HCT116 (cell line): Measurements from ENCODE around the gene PXMP2. TPM values are rescaled to one million over a fixed set of nuclear protein-coding genes. Genes with fewer than 3 reads are reported as not detected.

ENCODE experiments used
- ATAC-seq: fragments of 200-7000 bp; cut with Tn5 transposase; 2 replicates; pipeline ENCODE4 v1.9.1; 2020; ENCODE audit warnings: mild to moderate bottlenecking, moderate library complexity
- BruUV-seq: library from RNA; stranded (reverse); fragments of 400-500 nt; replicated peaks from 2 replicates; lab custom pipeline; 2021; lab: Mats Ljungman, UMichigan
- CTCF ChIA-PET: fragments of 300-600 bp; sonication (Branson Sonifier 250); formaldehyde crosslinking; loops from one replicate; lab custom pipeline; 2021; ENCODE audit warnings: antibody characterized with exemption; lab: Charles Lee
- POLR2A ChIA-PET: fragments of 300-600, 350-600 bp; sonication (Branson Sonifier 250); formaldehyde crosslinking; loops from one replicate; lab custom pipeline; 2021; ENCODE audit warnings: antibody characterized with exemption; lab: Charles Lee
- RAD21 ChIA-PET, 2 experiments: fragments of 300-600 bp; sonication (Branson Sonifier 250); formaldehyde crosslinking; loops; one replicate each; lab custom pipeline; 2023; ENCODE audit warnings: low total read pairs in 2 of 2; ENCODE audit not compliant: uncharacterized antibody in 2 of 2, unreplicated experiment in 2 of 2, low non-redundant PET in 1 of 2; lab: Charles Lee
- DNase-seq: peaks from one replicate; pipeline ENCODE4 v3.0.0-alpha.2; 2010; ENCODE audit warnings: low read depth, low spot score
- H2AFZ ChIP-seq: fragments of 200-600 bp; shearing (Covaris generic), sonication (generic); 2 replicates; pipeline ENCODE4 v1.6.1; 2017; ENCODE audit warnings: low read depth, mixed run types, mixed read lengths, antibody characterized with exemption, low read length; ENCODE audit not compliant: poor library complexity, severe bottlenecking
- H3K27ac ChIP-seq: 2 replicates; pipeline ENCODE4 v1.5.1; 2012; ENCODE audit warnings: low read depth, low read length
- H3K27me3 ChIP-seq: fragments of 200-600 bp; sonication (generic); 2 replicates; pipeline ENCODE4 v1.6.1; 2016; ENCODE audit warnings: mixed run types, low read length, mixed read lengths; ENCODE audit not compliant: insufficient read depth
- H3K36me3 ChIP-seq, 2 experiments: fragments of 200-500 bp in 1 of 2; fragments of 200-600 bp in 1 of 2; sonication (Bioruptor generic) in 1 of 2; sonication (generic) in 1 of 2; 2 replicates each; pipeline versions ENCODE4 v1.5.1 to v1.6.1; 2014 to 2016; ENCODE audit warnings: low read length in 2 of 2, inconsistent platforms in 1 of 2, mixed read lengths in 1 of 2, mixed run types in 1 of 2; ENCODE audit not compliant: insufficient read depth in 2 of 2, control insufficient read depth in 1 of 2
- H3K4me1 ChIP-seq, 2 experiments: fragments of 200-600 bp in 1 of 2; sonication (generic) in 1 of 2; 2 replicates each; pipeline versions ENCODE4 v1.5.1 to v1.6.1; 2012 to 2017; ENCODE audit warnings: low read length in 2 of 2, inconsistent platforms in 1 of 2, mild to moderate bottlenecking in 1 of 2, mixed read lengths in 1 of 2, mixed run types in 1 of 2, moderate library complexity in 1 of 2; ENCODE audit not compliant: insufficient read depth in 2 of 2, control insufficient read depth in 1 of 2
- H3K4me2 ChIP-seq: fragments of 200-600 bp; sonication (generic); 2 replicates; pipeline ENCODE4 v1.6.1; 2017; ENCODE audit warnings: mixed run types, low read length, mixed read lengths
- H3K4me3 ChIP-seq, 2 experiments: fragments of 200-600 bp in 1 of 2; sonication (generic) in 1 of 2; replicated peaks in 1 of 2; 2 replicates each; pipeline ENCODE4 v1.5.1; 2011 to 2016; ENCODE audit warnings: low read length in 2 of 2, control low read depth in 1 of 2, low read depth in 1 of 2, mild to moderate bottlenecking in 1 of 2, mixed read lengths in 1 of 2, mixed run types in 1 of 2
- H3K79me2 ChIP-seq: fragments of 200-600 bp; sonication (generic); 2 replicates; pipeline ENCODE4 v1.6.1; 2017; ENCODE audit warnings: mild to moderate bottlenecking, mixed run types, low read length, moderate library complexity, mixed read lengths; ENCODE audit not compliant: insufficient read depth
- H3K9ac ChIP-seq: fragments of 200-600 bp; sonication (generic); 2 replicates; pipeline ENCODE4 v1.6.1; 2016; ENCODE audit warnings: low read length, mixed read lengths
- H3K9me2 ChIP-seq: fragments of 200-600 bp; sonication (generic), shearing (Covaris generic); 2 replicates; pipeline ENCODE4 v1.6.1; 2017; ENCODE audit warnings: mixed run types, mild to moderate bottlenecking, moderate library complexity; ENCODE audit not compliant: insufficient read depth
- H3K9me3 ChIP-seq, 2 experiments: fragments of 200-500 bp in 1 of 2; fragments of 200-600 bp in 1 of 2; sonication (Bioruptor generic) in 1 of 2; sonication (generic) in 1 of 2; 2 replicates each; pipeline ENCODE4 v1.6.1; 2014 to 2017; ENCODE audit warnings: low read length in 2 of 2, mixed read lengths in 2 of 2, inconsistent platforms in 1 of 2, low read depth in 1 of 2, mild to moderate bottlenecking in 1 of 2, mixed run types in 1 of 2, moderate library complexity in 1 of 2; ENCODE audit not compliant: control insufficient read depth in 1 of 2, insufficient read depth in 1 of 2
- H4K20me1 ChIP-seq: fragments of 200-600 bp; sonication (generic), shearing (Covaris generic); 2 replicates; pipeline ENCODE4 v1.6.1; 2017; ENCODE audit warnings: mixed run types, mild to moderate bottlenecking, moderate library complexity; ENCODE audit not compliant: insufficient read depth
- CEBPB ChIP-seq: IDR thresholded peaks from 2 replicates; pipeline ENCODE4 v1.6.1; 2012; ENCODE audit warnings: low read depth
- CTCF ChIP-seq, 3 experiments: fragments of 200-600 bp in 1 of 3; sonication (generic) in 1 of 3; IDR thresholded peaks in 2 of 3; conservative IDR thresholded peaks in 1 of 3; 2 replicates each; pipeline ENCODE4 v1.5.1; 2012 to 2017; ENCODE audit warnings: low read depth in 2 of 3, low read length in 2 of 3, antibody characterized with exemption in 1 of 3, borderline replicate concordance in 1 of 3, control low read depth in 1 of 3, mild to moderate bottlenecking in 1 of 3, mixed read lengths in 1 of 3, mixed run types in 1 of 3, moderate library complexity in 1 of 3; ENCODE audit not compliant: insufficient read depth in 1 of 3
- ELF1 ChIP-seq: IDR thresholded peaks from 2 replicates; pipeline ENCODE4 v1.6.1; 2012; ENCODE audit warnings: low read depth, borderline replicate concordance
- EZH2 ChIP-seq: fragments of 200-600 bp; sonication (generic); IDR thresholded peaks from 2 replicates; pipeline ENCODE4 v1.6.1; 2017; ENCODE audit warnings: antibody characterized with exemption, mixed run types
- EZH2phosphoT487 ChIP-seq: fragments of 200-600 bp; IDR thresholded peaks from 2 replicates; pipeline ENCODE4 v1.6.1; 2018; ENCODE audit warnings: antibody characterized with exemption, borderline replicate concordance
- POLR2A ChIP-seq: IDR thresholded peaks from 2 replicates; pipeline ENCODE4 v1.7.0; 2011; ENCODE audit warnings: borderline replicate concordance; ENCODE audit not compliant: insufficient read depth, insufficient read length; ENCODE audit errors: extremely low read depth
- POLR2AphosphoS5 ChIP-seq: IDR thresholded peaks from 2 replicates; pipeline ENCODE4 v1.6.1; 2011; ENCODE audit warnings: mild to moderate bottlenecking, low read depth, low read length, moderate library complexity
- RAD21 ChIP-seq: IDR thresholded peaks from 2 replicates; pipeline ENCODE4 v1.6.1; 2012; ENCODE audit warnings: low read depth, mild to moderate bottlenecking
- ZNF274 ChIP-seq: fragments of 200-500 bp; sonication (Bioruptor generic); IDR thresholded peaks from 2 replicates; pipeline ENCODE4 v1.6.1; 2014; ENCODE audit warnings: mild to moderate bottlenecking, low read depth, low read length, inconsistent platforms
- intact Hi-C: fragments of 100-400 bp; cut with micrococcal nuclease; formaldehyde crosslinking; loops from 2 replicates; pipeline ENCODE4 v1.10.0; 2022
- total RNA-seq: library from RNA; stranded (reverse); gene quantifications from one replicate; pipeline ENCODE4 v1.2.1, GENCODE V29; 2021; ENCODE audit not compliant: unreplicated experiment
- TF ChIP-seq, protein P1 (sequence below): IDR thresholded peaks from 2 replicates; pipeline ENCODE4 v1.6.1; 2012

Gene PXMP2
- total RNA-seq, 1 experiment from 2014 or later, result 30.9 TPM

DNA sequence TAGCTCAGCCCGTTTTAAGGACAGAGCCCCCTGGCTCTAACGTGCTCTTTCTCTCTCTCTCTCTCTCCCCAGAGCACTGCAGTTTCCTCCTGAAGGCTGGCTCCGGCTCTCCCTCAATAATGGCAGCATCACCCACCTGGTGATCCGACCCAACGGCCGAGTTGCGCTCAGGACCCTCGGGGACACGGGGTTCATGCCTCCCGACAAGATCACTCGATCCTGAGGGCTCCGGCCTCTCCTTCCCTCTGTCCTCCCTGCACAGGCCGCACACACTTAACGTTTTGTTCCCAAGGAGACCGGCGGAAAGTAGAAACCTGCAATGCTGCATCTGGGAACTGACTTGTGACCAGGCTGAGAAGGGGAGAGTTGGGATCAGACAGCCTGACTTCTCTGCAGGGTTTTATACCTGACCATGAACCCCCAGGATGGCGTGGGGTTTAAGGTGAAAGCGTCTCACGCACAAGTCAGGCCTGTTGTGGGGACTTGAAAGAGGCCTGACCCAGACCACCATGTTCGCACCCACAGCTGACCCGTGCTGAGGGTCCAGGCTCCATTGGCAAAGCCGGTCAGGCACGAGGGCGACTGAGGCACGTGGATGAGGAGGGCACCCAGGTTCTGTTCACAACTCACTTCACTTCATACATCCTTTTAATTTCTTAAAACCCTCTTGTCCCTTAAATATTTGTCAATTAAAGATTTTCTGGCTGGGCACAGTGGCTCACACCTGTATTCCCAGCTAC is 33.4 kb downstream of the PXMP2 start:
- RAD21 ChIA-PET, result no interaction called here
- BruUV-seq, result no TSS peak
- POLR2A ChIA-PET, result no interaction called here
- no peak overlapping the region; the same call in 1 of the 2 replicates for H3K27ac ChIP-seq
- H3K4me1 ChIP-seq, result no peaks in the 10 kb centered on the region
- H4K20me1 ChIP-seq, result peaks cover 3% of the 10 kb centered on the region; the same call in 1 of the 2 replicates
- no peaks in the 10 kb centered on the region for H3K9me2 ChIP-seq
- no peak overlapping the region for H2AFZ ChIP-seq
- CTCF ChIA-PET, result no interaction called here
- no peak for TF ChIP-seq CTCF (IDR thresholded peaks at IDR 0.05 in 2 of 3, conservative IDR thresholded peaks at IDR 0.05 in 1 of 3; ENCODE audit: borderline replicate concordance in 1 of 3, insufficient read depth in 1 of 3, low read depth in 2 of 3, low read length in 2 of 3)
- TF ChIP-seq EZH2, result no peak
- TF ChIP-seq POLR2AphosphoS5, result no peak
- TF ChIP-seq CEBPB, result no peak
- TF ChIP-seq ZNF274, result no peak
- TF ChIP-seq EZH2phosphoT487, result no peak
- TF ChIP-seq, protein P1, sequence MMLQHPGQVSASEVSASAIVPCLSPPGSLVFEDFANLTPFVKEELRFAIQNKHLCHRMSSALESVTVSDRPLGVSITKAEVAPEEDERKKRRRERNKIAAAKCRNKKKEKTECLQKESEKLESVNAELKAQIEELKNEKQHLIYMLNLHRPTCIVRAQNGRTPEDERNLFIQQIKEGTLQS, result no peak
- TF ChIP-seq ELF1, result no peak
- TF ChIP-seq POLR2A, result no peak
- no peak for TF ChIP-seq RAD21
- DNase-seq, result no peak
- H3K9me3 ChIP-seq, result no peaks in the 10 kb centered on the region
- intact Hi-C loops, result no loop called here
- no peak for ATAC-seq
- peaks cover 32 to 33% of the 10 kb centered on the region in 2 experiments; a peak in 3 of 4 replicates for H3K36me3 ChIP-seq
- H3K79me2 ChIP-seq, result peaks cover 19% of the 10 kb centered on the region; the same call in 1 of the 2 replicates
- no peak overlapping the region for H3K9ac ChIP-seq
- H3K27me3 ChIP-seq, result no peaks in the 10 kb centered on the region
- no peak overlapping the region for H3K4me2 ChIP-seq
- H3K4me3 ChIP-seq, result no peak overlapping the region
